Cardiac muscle cell (in vitro differentiated cells and primary cell): ENCODE results near the gene C16orf86. TPM values are rescaled to one million over a fixed set of nuclear protein-coding genes. Genes with fewer than 3 reads are reported as not detected.
A peak's percentile ranks its signal among the peaks of the same experiment; 100 is the strongest.

Experiments used
- DNase-seq, 2 donors: peaks; one replicate each; pipeline versions ENCODE4 v3.0.0 to v3.0.0-alpha.2; 2010 to 2017; ENCODE audit warnings: low read depth in 1 of 2, low spot score in 1 of 2
- H3K27ac ChIP-seq: fragments of 200-600 bp; sonication (generic); 2 replicates; pipeline ENCODE4 v1.5.1; 2016
- H3K27me3 ChIP-seq: fragments of 200-600 bp; sonication (generic); 2 replicates; pipeline ENCODE4 v1.6.0; 2016; ENCODE audit warnings: control low read depth
- H3K36me3 ChIP-seq: fragments of 200-600 bp; sonication (generic); 2 replicates; pipeline ENCODE4 v1.5.1; 2016; ENCODE audit warnings: control low read depth
- H3K4me1 ChIP-seq: fragments of 200-600 bp; sonication (generic); 2 replicates; pipeline ENCODE4 v1.8.1; 2017; ENCODE audit warnings: low read depth, mild to moderate bottlenecking, mixed run types
- H3K4me3 ChIP-seq: fragments of 200-600 bp; sonication (generic); 2 replicates; pipeline ENCODE4 v1.5.1; 2016; ENCODE audit warnings: mild to moderate bottlenecking
- H3K9me3 ChIP-seq: fragments of 200-600 bp; sonication (generic); 2 replicates; pipeline ENCODE4 v1.5.1; 2017; ENCODE audit warnings: low read depth, mild to moderate bottlenecking, control low read depth
- polyA plus RNA-seq: library from polyadenylated mRNA; unstranded; fragments of >200 nt; fragmentation: Nextera tagmentation; extraction: Ambion mirVana; gene quantifications from 2 replicates; pipeline ENCODE4 v1.2.1, GENCODE V29; 2016
- total RNA-seq: library from RNA; depleted of rRNA; stranded (reverse); fragments of >200 nt; gene quantifications from 2 replicates; pipeline ENCODE4 v1.2.3, GENCODE V29; 2016
- TF ChIP-seq, protein P1 (sequence below): IDR thresholded peaks from 2 replicates; pipeline ENCODE4 v1.5.1; 2012; ENCODE audit warnings: low read depth, mild to moderate bottlenecking, low read length

Gene C16orf86
- total and polyA plus RNA-seq, 2 experiments from 2014 or later = 5.1 to 13.0 TPM

DNA sequence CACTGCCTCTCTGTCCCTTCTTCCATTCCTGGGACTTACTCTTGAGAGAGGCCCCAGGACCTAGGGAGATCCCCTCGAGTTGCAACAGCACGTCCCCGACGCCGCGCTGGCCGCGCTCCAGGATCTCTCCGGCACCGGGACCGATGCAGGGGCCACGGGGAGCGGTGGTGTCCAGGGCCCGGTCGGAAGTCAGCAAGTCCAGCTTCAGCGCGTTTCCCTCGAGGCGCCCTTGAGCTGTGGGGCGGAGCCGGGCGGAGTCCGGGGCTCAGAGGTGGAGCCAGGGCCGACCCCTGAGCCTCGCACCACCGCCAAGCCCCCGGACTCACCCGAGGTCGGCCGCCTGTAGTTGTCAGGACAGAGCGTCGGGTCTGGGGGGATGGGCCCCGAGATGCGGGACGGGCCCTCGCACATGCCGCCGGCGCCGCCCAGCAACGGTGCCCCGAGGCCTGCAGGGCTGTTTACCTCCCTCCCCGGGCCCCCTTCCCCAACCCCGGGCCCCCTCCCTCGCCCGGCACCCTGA is 522 bp upstream of the C16orf86 start:
- TF ChIP-seq, protein P1, sequence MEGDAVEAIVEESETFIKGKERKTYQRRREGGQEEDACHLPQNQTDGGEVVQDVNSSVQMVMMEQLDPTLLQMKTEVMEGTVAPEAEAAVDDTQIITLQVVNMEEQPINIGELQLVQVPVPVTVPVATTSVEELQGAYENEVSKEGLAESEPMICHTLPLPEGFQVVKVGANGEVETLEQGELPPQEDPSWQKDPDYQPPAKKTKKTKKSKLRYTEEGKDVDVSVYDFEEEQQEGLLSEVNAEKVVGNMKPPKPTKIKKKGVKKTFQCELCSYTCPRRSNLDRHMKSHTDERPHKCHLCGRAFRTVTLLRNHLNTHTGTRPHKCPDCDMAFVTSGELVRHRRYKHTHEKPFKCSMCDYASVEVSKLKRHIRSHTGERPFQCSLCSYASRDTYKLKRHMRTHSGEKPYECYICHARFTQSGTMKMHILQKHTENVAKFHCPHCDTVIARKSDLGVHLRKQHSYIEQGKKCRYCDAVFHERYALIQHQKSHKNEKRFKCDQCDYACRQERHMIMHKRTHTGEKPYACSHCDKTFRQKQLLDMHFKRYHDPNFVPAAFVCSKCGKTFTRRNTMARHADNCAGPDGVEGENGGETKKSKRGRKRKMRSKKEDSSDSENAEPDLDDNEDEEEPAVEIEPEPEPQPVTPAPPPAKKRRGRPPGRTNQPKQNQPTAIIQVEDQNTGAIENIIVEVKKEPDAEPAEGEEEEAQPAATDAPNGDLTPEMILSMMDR = no peak
- DNase-seq = peak; percentile 51 to 54
- no peak overlapping the region for H3K27ac ChIP-seq

DNA sequence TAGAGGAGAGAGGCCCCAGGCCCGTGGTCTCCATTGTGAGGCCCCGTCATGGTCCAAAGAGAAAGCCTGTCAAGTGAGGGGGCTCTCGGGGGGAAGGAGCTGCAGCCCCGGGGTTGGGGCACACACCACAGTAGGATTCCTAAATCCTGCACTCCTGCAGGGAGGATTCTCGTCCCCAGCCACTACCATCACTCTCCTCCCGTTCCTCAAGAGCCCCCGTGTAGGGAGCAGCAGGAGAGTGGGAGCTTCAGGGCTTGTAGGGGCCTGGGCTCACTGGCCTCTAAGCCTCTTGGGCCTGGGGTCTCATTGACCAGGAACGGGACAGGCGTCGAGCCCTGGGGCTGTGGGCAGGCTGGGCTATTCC is 821 bp downstream of the C16orf86 start:
- Histone ChIP-seq H3K9me3 (no peaks in the 10 kb centered on the region), H3K27me3 (peaks cover 32% of the 10 kb centered on the region), H3K27ac (no peak overlapping the region), H3K4me3 (no peak overlapping the region), H3K4me1 (no peaks in the 10 kb centered on the region), H3K36me3 (no peaks in the 10 kb centered on the region)
- TF ChIP-seq, protein P1 = no peak
- DNase-seq = no peak

More for the DNA sequence above, 522 bp upstream of the C16orf86 start:
- no peaks in the 10 kb centered on the region for H3K4me1 ChIP-seq
- peak overlapping the region; percentile 88 for H3K4me3 ChIP-seq
- H3K9me3 ChIP-seq = no peaks in the 10 kb centered on the region
- H3K27me3 ChIP-seq = peaks cover 37% of the 10 kb centered on the region
- H3K36me3 ChIP-seq = no peaks in the 10 kb centered on the region

DNA sequence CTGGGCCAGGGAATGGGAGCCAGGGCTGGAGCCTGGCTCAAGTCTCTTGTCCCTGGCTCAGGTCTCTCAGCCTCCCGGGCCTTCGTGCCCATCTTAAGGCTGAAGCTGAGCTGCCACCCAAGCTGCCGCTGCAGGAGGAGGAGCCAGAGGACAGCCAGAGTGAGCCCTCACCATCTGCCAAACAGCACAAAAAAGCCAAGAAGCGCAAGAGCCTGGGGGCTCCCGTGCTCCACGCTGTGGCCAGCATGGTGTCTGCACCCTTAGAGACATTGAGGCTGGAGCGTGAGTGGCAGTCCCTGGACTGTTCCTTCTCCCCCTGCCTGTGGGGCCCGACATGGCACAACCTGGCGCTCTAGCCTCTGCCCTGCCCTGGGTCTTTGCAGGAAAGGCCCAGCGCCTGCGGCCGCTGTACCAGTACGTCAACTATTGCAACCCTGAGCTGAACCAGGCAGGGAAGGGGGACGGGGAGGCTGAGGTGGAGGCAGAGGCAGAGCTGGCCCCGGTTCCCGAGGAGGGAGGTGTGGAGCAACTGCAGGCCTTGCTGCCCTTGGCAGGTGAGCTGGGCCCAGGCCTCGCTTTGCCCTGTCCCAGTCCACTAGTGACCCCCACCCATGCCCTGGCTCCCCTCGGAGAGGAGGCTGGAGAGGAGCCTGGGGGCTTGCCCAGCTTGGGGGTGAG is 1.3 kb downstream of the C16orf86 start:
- Histone ChIP-seq H3K9me3 (no peaks in the 10 kb centered on the region), H3K4me3 (no peak overlapping the region), H3K4me1 (no peaks in the 10 kb centered on the region), H3K36me3 (no peaks in the 10 kb centered on the region), H3K27ac (no peak overlapping the region), H3K27me3 (peaks cover 33% of the 10 kb centered on the region)
- peak; percentile 85 to 94 for DNase-seq
- TF ChIP-seq, protein P1 = peak; percentile 95

DNA sequence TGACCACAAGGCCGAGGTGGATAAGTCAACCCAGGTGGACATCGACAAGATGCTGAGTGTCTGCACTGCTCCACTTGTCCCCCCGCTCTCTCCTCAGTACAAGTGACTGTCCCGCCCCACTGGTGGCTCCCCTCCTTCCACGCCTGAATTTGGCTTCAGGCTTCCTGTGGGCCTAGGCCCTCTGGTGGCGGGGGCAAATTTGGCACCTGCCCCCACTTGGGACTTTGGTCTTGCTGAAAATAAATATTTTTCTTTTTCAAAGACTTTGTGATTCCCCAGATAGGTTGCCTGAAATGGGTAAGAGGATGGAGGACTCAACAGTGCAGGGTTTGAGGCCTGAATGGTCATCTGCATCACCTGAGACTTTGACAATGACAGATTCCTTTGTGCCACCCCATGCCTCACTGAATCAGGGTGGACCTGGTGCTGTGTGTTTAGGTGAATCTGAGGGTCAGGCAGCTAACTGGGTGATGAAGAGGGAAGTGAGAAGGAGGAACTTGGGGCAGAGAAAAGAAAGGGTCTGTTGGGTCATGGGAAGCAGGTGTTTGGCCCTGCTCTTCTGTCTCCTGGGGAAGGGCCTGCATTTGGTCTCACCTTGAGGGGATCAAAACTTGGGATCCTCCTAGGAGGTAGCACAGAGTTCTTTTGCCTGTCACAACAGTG is 2.0 kb downstream of the C16orf86 start:
- H3K4me1 ChIP-seq = no peaks in the 10 kb centered on the region
- peaks cover 40% of the 10 kb centered on the region for H3K27me3 ChIP-seq
- no peaks in the 10 kb centered on the region for H3K9me3 ChIP-seq
- H3K36me3 ChIP-seq = no peaks in the 10 kb centered on the region
- H3K27ac ChIP-seq = no peak overlapping the region
- TF ChIP-seq, protein P1 = no peak
- H3K4me3 ChIP-seq = no peak overlapping the region
- no peak for DNase-seq

DNA sequence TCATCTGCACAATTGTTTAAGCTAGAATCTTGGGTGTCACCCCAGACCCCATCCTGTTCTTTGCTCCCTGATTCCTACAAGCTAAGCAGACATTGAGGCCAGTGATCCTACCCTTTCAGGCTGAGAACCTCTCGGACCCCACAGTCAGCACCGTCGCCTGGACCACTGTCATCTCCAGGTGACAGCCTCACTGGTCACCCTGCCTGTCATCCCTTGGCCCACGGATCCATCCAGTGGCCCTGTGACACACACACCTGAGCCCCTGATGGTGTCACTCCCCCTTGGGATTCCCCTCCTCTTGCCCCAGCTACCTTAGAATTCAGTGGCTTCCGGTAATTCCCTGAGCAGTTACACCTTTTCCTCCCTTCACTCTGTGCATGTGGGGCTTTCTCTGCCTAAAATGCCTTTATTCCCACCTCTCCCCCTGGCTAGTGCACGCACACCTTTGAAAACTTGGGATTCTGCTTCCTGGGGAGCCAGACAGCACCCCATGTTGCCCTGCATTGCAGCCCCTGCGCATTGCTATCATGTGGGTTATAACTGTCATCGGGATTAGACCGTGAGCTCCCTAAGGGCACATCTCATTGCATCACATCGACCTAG is 3.0 kb downstream of the C16orf86 start:
- H3K4me3 ChIP-seq = no peak overlapping the region
- no peaks in the 10 kb centered on the region for H3K36me3 ChIP-seq
- DNase-seq = no peak
- H3K4me1 ChIP-seq = no peaks in the 10 kb centered on the region
- H3K9me3 ChIP-seq = no peaks in the 10 kb centered on the region
- peaks cover 50% of the 10 kb centered on the region for H3K27me3 ChIP-seq
- TF ChIP-seq, protein P1 = no peak
- no peak overlapping the region for H3K27ac ChIP-seq
